B cell (primary cell): Measurements from ENCODE around the gene EXD1. TPM values are rescaled to one million over a fixed set of nuclear protein-coding genes. Genes with fewer than 3 reads are reported as not detected.
"Not testable (repeated sequence)": the region's sequence is repeated elsewhere in the genome, so short reads cannot be mapped to it uniquely, and the experiment has no call there.

Experiments used
- ATAC-seq: fragments of 200-7000 bp; cut with Tn5 transposase; one replicate; pipeline ENCODE4 v1.10.0; 2021; ENCODE audit warnings: low read depth, mild to moderate bottlenecking, moderate number of reproducible peaks, moderate library complexity
- CTCF ChIA-PET: fragments of 350-600 bp; sonication (Branson Sonifier 250); formaldehyde crosslinking; loops from one replicate; lab custom pipeline; 2021; ENCODE audit warnings: antibody characterized with exemption, inconsistent platforms; lab: Charles Lee
- POLR2A ChIA-PET: fragments of 350-600 bp; sonication (Branson Sonifier 250); formaldehyde crosslinking; loops from one replicate; lab custom pipeline; 2021; ENCODE audit warnings: antibody characterized with exemption; lab: Charles Lee
- DNase-seq: peaks from one replicate; pipeline ENCODE4 v3.0.0; 2013
- H2AFZ ChIP-seq: 2 replicates; pipeline ENCODE4 v1.6.1; 2012; ENCODE audit warnings: mild to moderate bottlenecking, low read depth, low read length; ENCODE audit not compliant: insufficient read depth, poor library complexity, severe bottlenecking
- H3K27ac ChIP-seq, 2 donors: 1 replicate in 1 of 2; 2 replicates in 1 of 2; pipeline ENCODE4 v1.5.1; 2012 to 2013; ENCODE audit warnings: low read length in 2 of 2, mild to moderate bottlenecking in 2 of 2, moderate library complexity in 1 of 2
- H3K27me3 ChIP-seq, 4 experiments: fragments of 200-600 bp in 1 of 4; sonication (generic) in 1 of 4; replicated peaks in 1 of 4; 1 replicate in 2 of 4; 2 replicates in 2 of 4; pipeline versions ENCODE4 v1.6.1 to v1.7.0; 2013 to 2016; ENCODE audit warnings: low read length in 3 of 4, mild to moderate bottlenecking in 2 of 4, mixed read lengths in 1 of 4, moderate library complexity in 1 of 4; ENCODE audit not compliant: insufficient read depth in 4 of 4, control insufficient read depth in 3 of 4; ENCODE audit errors: control extremely low read depth in 1 of 4
- H3K36me3 ChIP-seq, 2 experiments: replicated peaks in 1 of 2; 1 replicate in 1 of 2; 2 replicates in 1 of 2; pipeline versions ENCODE4 v1.6.1 to v1.7.1; 2013; ENCODE audit warnings: low read length in 1 of 2; ENCODE audit not compliant: insufficient read depth in 2 of 2, control insufficient read depth in 1 of 2; ENCODE audit errors: control extremely low read depth in 1 of 2, extremely low read depth in 1 of 2
- H3K4me1 ChIP-seq, 2 donors: fragments of 200-600 bp in 1 of 2; sonication (generic) in 1 of 2; 1 replicate in 1 of 2; 2 replicates in 1 of 2; pipeline versions ENCODE4 v1.5.1 to v1.6.1; 2013 to 2017; ENCODE audit warnings: low read length in 2 of 2; ENCODE audit not compliant: control insufficient read depth in 2 of 2, insufficient read depth in 2 of 2
- H3K4me2 ChIP-seq: replicated peaks from 2 replicates; pipeline ENCODE3; 2012; ENCODE audit warnings: mild to moderate bottlenecking, low read depth, low read length; ENCODE audit not compliant: poor library complexity, severe bottlenecking
- H3K4me3 ChIP-seq, 5 experiments: fragments of 200-600 bp in 1 of 5; sonication (generic) in 1 of 5; 1 replicate in 3 of 5; 2 replicates in 2 of 5; pipeline versions ENCODE4 v1.5.1 to v1.7.0; 2011 to 2016; ENCODE audit warnings: low read length in 4 of 5, mild to moderate bottlenecking in 4 of 5, low read depth in 2 of 5, control low read depth in 1 of 5, moderate library complexity in 1 of 5; ENCODE audit not compliant: insufficient read depth in 1 of 5; ENCODE audit errors: control extremely low read depth in 1 of 5, extremely low read depth in 1 of 5
- H3K79me2 ChIP-seq: fragments of 200-600 bp; sonication (generic); one replicate; pipeline ENCODE4 v1.6.0; 2016; ENCODE audit warnings: low read length; ENCODE audit not compliant: control insufficient read depth, insufficient read depth
- H3K9ac ChIP-seq: fragments of 200-600 bp; sonication (generic); 2 replicates; pipeline ENCODE4 v1.6.1; 2017; ENCODE audit warnings: mild to moderate bottlenecking, low read length, moderate library complexity
- H3K9me3 ChIP-seq, 3 donors: one replicate each; pipeline versions ENCODE4 v1.6.1 to v1.7.1; 2013; ENCODE audit warnings: low read length in 2 of 3; ENCODE audit not compliant: control insufficient read depth in 2 of 3, insufficient read depth in 1 of 3; ENCODE audit errors: control extremely low read depth in 1 of 3
- H4K20me1 ChIP-seq: 2 replicates; pipeline ENCODE4 v1.6.0; 2012; ENCODE audit warnings: mild to moderate bottlenecking, low read length; ENCODE audit not compliant: insufficient read depth, control insufficient read depth, poor library complexity, severe bottlenecking
- H3K27ac Mint-ChIP-seq: one replicate; pipeline ENCODE4 v1.8.0; 2021; ENCODE audit warnings: mixed read lengths
- H3K27me3 Mint-ChIP-seq: one replicate; pipeline ENCODE4 v1.8.0; 2021; ENCODE audit warnings: mixed read lengths
- H3K4me1 Mint-ChIP-seq: one replicate; pipeline ENCODE4 v1.8.0; 2021; ENCODE audit warnings: mixed read lengths
- H3K4me3 Mint-ChIP-seq: one replicate; pipeline ENCODE4 v1.8.0; 2021; ENCODE audit warnings: mixed read lengths
- H3K9me3 Mint-ChIP-seq: one replicate; pipeline ENCODE4 v1.8.0; 2022; ENCODE audit warnings: mixed read lengths; ENCODE audit not compliant: insufficient read depth
- CTCF ChIP-seq: fragments of 200-600 bp; IDR thresholded peaks from one replicate; pipeline ENCODE4 v1.8.0; 2022; ENCODE audit warnings: antibody characterized with exemption, mild to moderate bottlenecking
- EZH2 ChIP-seq: IDR thresholded peaks from 2 replicates; pipeline ENCODE4 v1.6.1; 2012; ENCODE audit warnings: borderline replicate concordance, low read depth, mild to moderate bottlenecking, moderate library complexity, low read length; ENCODE audit not compliant: insufficient read depth, poor library complexity, severe bottlenecking
- WGBS: methylation state at CpG from one replicate; pipeline ENCODE4 v1.1.5; 2013; ENCODE audit warnings: missing lambda C conversion rate; ENCODE audit not compliant: insufficient coverage; 5-methylcytosine and 5-hydroxymethylcytosine counted together
- intact Hi-C: fragments of 100-400 bp; cut with micrococcal nuclease; formaldehyde crosslinking; loops from one replicate; pipeline ENCODE4 v1.10.0; 2022
- polyA plus RNA-seq: library from polyadenylated mRNA; depleted of rRNA; stranded (reverse); fragments of >200 nt; gene quantifications from 2 replicates; pipeline ENCODE4 v1.2.3, GENCODE V29; 2012
- total RNA-seq, 2 donors: library from RNA; stranded (reverse); fragments of 120-200 nt in 1 of 2; gene quantifications; 1 replicate in 1 of 2; 2 replicates in 1 of 2; pipeline versions ENCODE4 v1.2.3 to v1.2.4, GENCODE V29; 2013 to 2022

EXD1 gene
- total and polyA plus RNA-seq, 2 donors (not counting 1 experiment from before 2014, with no cell fraction given), result not detected

DNA sequence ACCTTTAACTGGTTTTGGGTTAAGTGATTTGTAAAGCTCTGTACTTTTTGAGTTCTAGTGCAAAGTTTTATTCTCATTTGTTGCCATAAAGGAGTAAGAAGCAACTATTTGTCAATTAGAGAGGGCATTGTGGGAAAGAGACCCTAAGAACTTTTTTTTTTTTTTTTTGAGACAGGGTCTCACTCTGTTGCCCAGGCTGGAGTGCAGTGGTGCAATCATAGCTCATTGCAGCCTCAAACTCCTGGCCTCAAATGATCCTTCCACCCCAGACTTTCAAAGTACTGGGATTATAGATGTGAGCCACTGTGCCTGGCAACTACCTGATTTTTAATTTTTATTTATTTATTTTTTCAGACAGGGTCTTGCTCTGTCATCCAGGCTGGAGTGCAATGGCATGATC lies 5.4 kb upstream of the EXD1 start:
- no peak for TF ChIP-seq CTCF
- TF ChIP-seq EZH2, result no peak
- no peak overlapping the region for H3K4me3 Mint-ChIP-seq
- no peak overlapping the region for H3K9ac ChIP-seq
- H3K4me1 Mint-ChIP-seq, result peaks cover 22% of the 10 kb centered on the region
- H3K4me3 ChIP-seq, result no peak overlapping the region
- H3K27me3 Mint-ChIP-seq, result no peaks in the 10 kb centered on the region
- no peak for DNase-seq
- H3K27ac ChIP-seq, result no peak overlapping the region
- H3K79me2 ChIP-seq, result peaks cover 47% of the 10 kb centered on the region
- no peaks in the 10 kb centered on the region for H3K36me3 ChIP-seq
- H2AFZ ChIP-seq, result no peak overlapping the region
- no peak for ATAC-seq
- ChIA-PET POLR2A (no interaction called here), CTCF (no interaction called here)
- no peaks in the 10 kb centered on the region for H3K9me3 Mint-ChIP-seq
- H3K9me3 ChIP-seq, result no peaks in the 10 kb centered on the region
- H3K4me1 ChIP-seq, result peaks cover 12 to 15% of the 10 kb centered on the region in 2 donors
- no peak overlapping the region for H3K4me2 ChIP-seq
- no peak overlapping the region for H3K27ac Mint-ChIP-seq
- intact Hi-C loops, result no loop called here
- H4K20me1 ChIP-seq, result no peaks in the 10 kb centered on the region
- H3K27me3 ChIP-seq, result no peaks in the 10 kb centered on the region

DNA sequence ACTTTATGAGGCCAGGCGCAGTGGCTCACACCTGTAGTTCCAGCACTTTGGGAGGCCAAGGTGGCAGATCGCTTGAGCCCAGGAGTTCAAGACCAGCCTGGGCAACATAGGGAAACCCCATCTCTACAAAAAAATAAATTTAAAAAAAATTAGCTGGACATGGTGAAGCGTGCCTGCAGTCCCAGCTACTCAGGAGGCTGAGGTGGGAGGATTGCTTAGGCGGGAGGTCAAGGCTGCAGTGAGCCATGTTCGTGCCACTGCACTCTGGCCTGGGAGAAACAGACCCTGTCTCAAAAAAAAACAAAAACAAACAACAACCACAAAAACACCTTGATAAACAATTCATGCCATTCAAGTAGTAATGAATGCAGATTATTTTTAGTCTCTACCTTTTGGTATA lies 4.7 kb upstream of the EXD1 start:
- peaks cover 29% of the 10 kb centered on the region for H3K4me1 Mint-ChIP-seq
- H3K27ac ChIP-seq, H3K9me3 ChIP-seq, H3K27me3 ChIP-seq, H3K27me3 Mint-ChIP-seq, H4K20me1 ChIP-seq, ATAC-seq, H3K4me2 ChIP-seq, H3K9ac ChIP-seq, POLR2A ChIA-PET, H3K27ac Mint-ChIP-seq, H3K9me3 Mint-ChIP-seq, intact Hi-C loops, H3K36me3 ChIP-seq, H3K4me3 ChIP-seq, CTCF ChIA-PET, H3K4me3 Mint-ChIP-seq, H2AFZ ChIP-seq, DNase-seq: not testable (repeated sequence)
- Histone ChIP-seq H3K79me2 (peaks cover 47% of the 10 kb centered on the region), H3K4me1 (peaks cover 17 to 22% of the 10 kb centered on the region in 2 donors)
- WGBS, result 100% methylated on average over 1 of the region's 5 CpGs
